GM18498 (cell line): ENCODE results near the gene HSPBAP1.
A peak's percentile ranks its signal among the peaks of the same experiment; 100 is the strongest.
"Not testable (repeated sequence)": the region's sequence is repeated elsewhere in the genome, so short reads cannot be mapped to it uniquely, and the experiment has no call there.

Source experiments
- ATAC-seq: cut with Tn5 transposase; IDR thresholded peaks from one replicate; pipeline ENCODE4 v1.9.1; 2021; ENCODE audit warnings: mild to moderate bottlenecking, moderate library complexity; ENCODE audit not compliant: unreplicated experiment

Gene HSPBAP1

DNA sequence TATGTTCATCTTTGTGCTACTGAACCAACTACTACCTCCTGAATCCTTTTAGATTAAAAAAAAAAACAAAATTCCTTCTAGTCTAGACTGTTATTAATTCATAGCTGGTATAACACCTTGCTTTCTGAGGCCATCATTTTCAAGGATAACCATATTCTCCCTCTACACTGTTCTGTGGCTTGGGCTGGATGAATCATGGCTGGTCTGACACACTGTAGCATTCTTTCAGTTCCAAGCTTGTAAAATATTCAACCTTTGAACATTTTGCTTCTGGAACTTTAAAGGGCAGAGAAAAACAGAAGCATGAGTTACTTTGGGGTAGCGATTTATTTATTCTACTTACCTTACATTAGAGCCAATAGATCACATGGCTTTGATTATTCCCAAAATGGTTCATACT lies 7.6 kb downstream of the HSPBAP1 start:
- no peak for ATAC-seq

GRCh38 chr3:122785231-122785630 lies 8.4 kb downstream of the HSPBAP1 start:
- ATAC-seq, result no peak

GRCh38 chr3:122784436-122784835 lies 9.2 kb downstream of the HSPBAP1 start:
- no peak for ATAC-seq

GRCh38 chr3:122782804-122783203 lies 10.8 kb downstream of the HSPBAP1 start:
- no peak for ATAC-seq

- ATAC-seq, result no peak
Observed at GRCh38 chr3:122777563-122777962, 16.1 kb downstream of the HSPBAP1 start.

- ATAC-seq, result no peak
Observed at GRCh38 chr3:122776675-122777468, 16.8 kb downstream of the HSPBAP1 start.

DNA sequence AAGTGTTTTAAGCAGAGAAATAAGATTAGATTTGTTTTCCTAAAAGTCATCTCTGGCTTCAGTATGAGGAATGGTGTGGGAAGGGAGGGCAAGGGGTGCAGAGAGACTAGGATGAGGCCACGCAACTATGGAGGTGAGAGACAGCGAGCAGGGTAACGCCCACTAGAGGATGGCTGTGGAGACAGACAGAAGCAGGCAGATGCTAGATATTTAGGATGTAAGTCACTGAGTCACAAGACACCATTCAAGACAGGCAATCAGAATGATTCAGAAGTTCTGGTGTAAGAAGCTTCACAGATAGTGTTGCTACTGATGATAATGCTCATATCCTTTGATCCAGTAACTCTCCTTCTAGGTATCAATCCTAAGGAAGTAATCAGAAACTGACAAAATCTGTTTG lies 19.1 kb downstream of the HSPBAP1 start:
- peak; percentile 12 for ATAC-seq

DNA sequence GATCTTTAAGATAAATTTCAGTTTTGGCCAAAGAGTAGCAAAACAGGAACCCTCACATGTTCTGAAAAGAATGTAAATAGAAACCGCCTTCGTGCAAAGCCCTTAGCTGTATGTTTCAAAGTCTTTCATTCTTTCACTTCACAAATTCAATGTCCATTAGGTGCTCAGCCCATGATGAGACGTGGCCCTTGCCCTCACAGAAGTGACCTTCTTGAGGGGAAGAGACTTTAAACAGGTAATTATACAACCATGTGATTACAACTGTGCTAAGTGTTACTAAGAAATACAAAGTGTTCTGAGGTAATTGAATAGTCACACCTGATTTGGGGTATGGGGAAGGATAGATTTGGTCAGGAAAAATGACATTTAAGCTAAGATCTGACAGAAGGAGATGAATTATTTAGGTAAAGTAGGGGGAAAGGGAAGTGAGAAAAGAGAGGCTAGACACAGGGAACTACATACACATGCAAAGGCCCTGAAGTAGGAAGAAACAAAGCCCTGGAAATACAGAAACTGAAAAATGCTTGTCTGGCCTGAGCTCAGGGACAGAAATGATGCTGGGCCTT lies 19.6 kb downstream of the HSPBAP1 start:
- peak; percentile 74 for ATAC-seq

- ATAC-seq, result no peak
Observed at GRCh38 chr3:122772827-122773226, 20.8 kb downstream of the HSPBAP1 start.

GRCh38 chr3:122770521-122771202 lies 23.0 kb downstream of the HSPBAP1 start:
- no peak for ATAC-seq

DNA sequence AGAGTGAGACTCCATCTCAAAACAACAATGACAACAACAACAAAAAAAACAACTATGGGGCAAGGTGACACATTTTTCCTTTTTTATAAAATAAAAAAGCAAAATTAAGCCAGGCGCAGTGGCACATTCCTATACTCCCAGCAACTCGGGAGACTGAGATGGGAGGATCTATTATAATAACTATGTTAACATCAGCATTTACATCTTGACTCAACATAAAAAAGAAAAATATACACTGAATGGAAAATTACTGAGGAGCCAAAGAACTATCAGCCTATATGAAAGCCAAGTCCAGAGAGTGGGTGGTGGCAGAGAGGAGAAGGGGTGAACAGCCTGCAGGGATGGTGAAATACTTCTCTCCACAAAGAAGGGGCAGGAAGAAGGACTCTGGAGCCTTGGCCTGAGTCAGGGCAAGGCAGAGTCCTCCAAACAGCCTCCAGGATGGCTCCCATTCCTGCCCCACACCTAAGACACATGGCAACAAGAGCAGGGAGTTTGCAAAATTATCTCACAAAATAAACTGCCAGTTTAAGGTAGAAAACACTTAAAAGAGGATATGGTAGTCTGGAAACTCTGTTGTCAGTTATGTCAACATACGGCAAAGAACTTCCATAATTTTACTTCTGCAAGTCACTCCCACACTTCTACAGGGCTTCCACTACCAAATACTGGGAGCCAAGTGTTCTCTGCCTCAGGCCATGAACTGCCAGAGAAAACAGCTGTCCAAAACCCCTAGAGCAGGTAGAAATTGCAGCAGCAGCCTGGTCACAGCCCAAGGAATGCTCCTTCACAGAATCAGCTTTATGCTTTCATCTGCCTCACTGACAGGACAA lies 25.9 kb downstream of the HSPBAP1 start:
- ATAC-seq, result no peak

- ATAC-seq, result no peak
Observed at GRCh38 chr3:122766430-122766829, 27.2 kb downstream of the HSPBAP1 start.

- no peak for ATAC-seq
Observed at GRCh38 chr3:122760453-122761271, 33.0 kb downstream of the HSPBAP1 start.

DNA sequence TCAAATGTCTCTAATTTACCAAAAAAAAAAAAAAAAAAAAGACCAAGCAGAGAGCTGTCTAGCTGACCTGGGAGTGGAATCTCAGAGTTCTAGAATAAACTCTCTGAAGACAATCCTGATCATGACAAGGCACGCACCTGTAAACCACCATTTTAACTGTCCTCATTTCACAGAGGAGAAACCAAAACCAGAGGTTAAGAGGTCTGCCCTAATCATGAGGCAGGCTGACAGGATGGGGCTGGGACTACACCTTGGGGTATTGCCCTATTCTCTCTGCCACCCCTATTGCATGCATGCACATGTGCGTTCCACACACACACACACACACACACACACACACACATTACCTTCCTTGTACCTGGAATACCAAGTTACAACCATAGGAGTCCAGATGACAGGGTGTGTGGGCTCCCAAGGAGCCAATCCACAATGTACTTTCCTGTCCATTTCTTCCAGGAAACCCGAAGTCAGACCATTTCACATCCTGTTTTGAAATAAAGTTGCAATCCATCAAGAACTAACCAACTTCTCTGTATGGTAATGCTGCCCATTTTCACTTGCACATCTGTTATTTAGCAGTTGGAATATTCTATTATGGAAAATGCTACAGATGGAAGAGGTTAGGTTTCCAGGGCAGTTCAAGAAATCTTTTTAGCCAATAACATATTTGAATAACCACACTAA lies 34.6 kb downstream of the HSPBAP1 start:
- no peak for ATAC-seq

DNA sequence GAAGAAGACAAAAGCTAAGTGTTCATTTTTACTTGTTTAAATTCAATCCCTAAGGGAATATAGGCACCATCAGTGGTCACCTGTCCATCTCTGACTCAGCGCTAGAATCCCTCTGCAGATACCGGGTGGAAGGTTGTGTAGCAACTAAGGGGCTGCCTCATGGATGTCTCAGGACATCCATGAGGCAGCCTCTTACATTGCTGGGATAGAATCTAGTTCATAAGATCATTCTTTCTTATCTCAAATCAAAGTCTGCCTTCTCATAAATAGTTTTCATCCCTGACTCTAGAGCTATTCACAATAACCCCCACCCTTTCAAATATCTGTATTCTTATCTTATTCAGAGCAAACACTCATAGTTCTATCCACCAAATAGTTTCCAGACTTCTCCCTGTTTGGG lies 38.1 kb downstream of the HSPBAP1 start:
- no peak for ATAC-seq

DNA sequence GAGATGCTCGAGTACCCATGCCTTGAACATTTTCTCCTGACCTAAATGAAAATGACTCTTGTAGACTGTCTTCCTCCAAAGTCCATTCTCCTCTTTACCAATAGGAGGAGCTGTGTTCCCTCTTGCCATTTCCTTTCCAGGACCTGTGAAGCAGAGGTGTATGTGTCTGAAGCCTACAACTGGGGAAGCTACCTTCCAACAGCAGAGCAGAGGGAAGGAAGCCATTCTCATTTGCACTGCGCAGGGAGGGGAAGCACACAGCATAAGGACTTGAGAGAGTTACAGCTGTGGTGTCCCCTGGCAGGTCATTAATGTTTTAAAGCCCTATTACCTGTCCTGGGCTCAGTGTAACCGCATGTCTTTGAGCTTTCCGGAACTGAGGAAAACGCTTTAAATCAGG lies 38.7 kb downstream of the HSPBAP1 start:
- no peak for ATAC-seq

GRCh38 chr3:122748347-122748746 lies 45.3 kb downstream of the HSPBAP1 start:
- ATAC-seq, result no peak

GRCh38 chr3:122747295-122747694 lies 46.3 kb downstream of the HSPBAP1 start:
- ATAC-seq, result not testable (repeated sequence)

DNA sequence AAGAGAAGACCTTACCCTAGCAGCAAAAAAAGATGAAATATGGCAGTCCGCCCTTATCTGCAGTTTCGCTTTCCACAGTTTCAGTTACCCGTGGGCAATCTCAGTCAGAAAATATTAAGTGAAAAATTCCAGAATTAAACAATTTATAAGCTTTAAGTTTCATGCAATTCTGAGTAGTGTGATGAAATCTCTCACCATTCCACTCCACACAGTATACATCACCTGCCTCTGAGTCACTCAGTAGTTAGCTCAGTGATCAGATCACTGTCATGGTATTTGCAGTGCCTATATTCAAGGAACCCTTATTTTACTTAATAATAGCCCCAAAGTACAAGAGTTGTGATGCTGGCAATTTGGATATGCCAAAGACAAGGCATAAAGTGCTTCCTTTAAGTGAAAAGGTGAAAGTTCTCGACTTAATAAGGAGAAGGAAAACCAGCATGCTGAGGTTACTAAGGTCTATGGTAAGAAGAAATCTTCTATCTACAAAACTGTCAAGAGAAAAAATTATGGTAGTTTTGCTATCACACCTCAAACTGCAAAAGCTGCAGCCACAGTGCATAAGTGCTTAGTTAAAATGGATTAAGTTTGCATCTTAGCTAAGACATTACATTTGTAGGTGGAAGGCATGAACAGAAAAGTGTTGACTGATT lies 48.1 kb downstream of the HSPBAP1 start:
- ATAC-seq, result no peak
